ENCODE measurements around the gene HRH3.

The HRH3 gene

GRCh38 chr20:62245911-62246280, 25.8 kb upstream of the HRH3 start:
- no peak for TF ChIP-seq CTCF (IDR thresholded peaks at IDR 0.05; ENCODE audit: low read depth, low read length, missing control alignments)
- H3K4me3 ChIP-seq (replicated peaks; ENCODE audit: low read depth, low read length): no peak overlapping the region
- DNase-seq (ENCODE audit: extremely low read depth, low read depth): no peak

GRCh38 chr20:62244644-62245108, 24.6 kb upstream of the HRH3 start:
- no peak for TF ChIP-seq CTCF (IDR thresholded peaks at IDR 0.05; ENCODE audit: low read depth, low read length, missing control alignments)
- no peak overlapping the region for H3K4me3 ChIP-seq (replicated peaks; ENCODE audit: low read depth, low read length)
- DNase-seq (ENCODE audit: extremely low read depth, low read depth): no peak

GRCh38 chr20:62243906-62244515, 23.9 kb upstream of the HRH3 start:
- no peak for DNase-seq (ENCODE audit: extremely low read depth, low read depth)
- no peak for TF ChIP-seq CTCF (IDR thresholded peaks at IDR 0.05; ENCODE audit: low read depth, low read length, missing control alignments)
- H3K4me3 ChIP-seq (replicated peaks; ENCODE audit: low read depth, low read length): no peak overlapping the region

- no peak for TF ChIP-seq CTCF (IDR thresholded peaks at IDR 0.05; ENCODE audit: low read depth, low read length, missing control alignments)
- no peak overlapping the region for H3K4me3 ChIP-seq (replicated peaks; ENCODE audit: low read depth, low read length)
- DNase-seq (ENCODE audit: extremely low read depth, low read depth): no peak
These were observed 23.0 kb upstream of the HRH3 start for GRCh38 chr20:62243106-62243505.

GRCh38 chr20:62242176-62242575, 22.1 kb upstream of the HRH3 start:
- no peak for DNase-seq (ENCODE audit: extremely low read depth, low read depth)
- no peak for TF ChIP-seq CTCF (IDR thresholded peaks at IDR 0.05; ENCODE audit: low read depth, low read length, missing control alignments)
- H3K4me3 ChIP-seq (replicated peaks; ENCODE audit: low read depth, low read length): no peak overlapping the region

GRCh38 chr20:62241506-62241905, 21.4 kb upstream of the HRH3 start:
- DNase-seq (ENCODE audit: extremely low read depth, low read depth): no peak
- TF ChIP-seq CTCF (IDR thresholded peaks at IDR 0.05; ENCODE audit: low read depth, low read length, missing control alignments): no peak
- H3K4me3 ChIP-seq (replicated peaks; ENCODE audit: low read depth, low read length): no peak overlapping the region

Measured in HFF-Myc (cell line).